ENCODE results near the gene MOK. TPM values are rescaled to one million over a fixed set of nuclear protein-coding genes. Genes with fewer than 3 reads are reported as not detected.

MOK gene
- polyA plus RNA-seq, 1 donor from 2014 or later = 63.6 TPM

DNA sequence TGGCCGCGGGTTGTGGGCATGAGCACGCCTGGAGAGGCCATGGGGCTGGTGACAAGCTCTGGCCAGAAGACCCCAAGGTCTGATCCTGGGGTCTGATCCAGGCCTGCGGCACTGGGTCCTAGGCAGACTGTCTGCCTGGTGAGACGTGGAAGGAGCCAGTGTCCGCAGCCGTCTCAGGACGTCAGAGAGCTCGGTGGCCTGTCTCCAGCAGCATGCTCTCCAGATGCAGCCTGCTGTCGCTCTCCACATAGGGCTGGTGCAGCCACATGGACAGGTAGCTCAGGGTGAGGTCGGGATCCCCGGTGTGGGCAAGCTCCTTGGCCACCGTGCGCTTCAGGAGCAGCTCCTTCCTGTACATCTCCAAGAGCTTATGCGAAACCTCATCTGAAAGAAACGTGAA lies 43.4 kb upstream of the MOK start:
- H3K36me3 ChIP-seq (ENCODE audit: insufficient read depth, low read length) = no peaks in the 10 kb centered on the region
- no peak overlapping the region for H3K4me3 ChIP-seq (ENCODE audit: low read length)
- no peak overlapping the region for H3K4me2 ChIP-seq (ENCODE audit: low read length)
- no peak overlapping the region for H2AFZ ChIP-seq (ENCODE audit: low read depth, low read length)
- H3F3A ChIP-seq (ENCODE audit: insufficient read depth, low read length, poor library complexity, severe bottlenecking) = no peaks in the 10 kb centered on the region
- H3K79me2 ChIP-seq (replicated peaks; ENCODE audit: insufficient read depth, low read length) = no peaks in the 10 kb centered on the region
- no peaks in the 10 kb centered on the region for H3K9me2 ChIP-seq (ENCODE audit: insufficient read depth, low read length)
- H3K9ac ChIP-seq (ENCODE audit: low read length) = no peak overlapping the region
- no peaks in the 10 kb centered on the region for H4K20me1 ChIP-seq (ENCODE audit: insufficient read depth)
- TF ChIP-seq EZH2 (IDR thresholded peaks at IDR 0.05; ENCODE audit: borderline replicate concordance, insufficient read depth, low read length, poor library complexity, severe bottlenecking) (no peak), POLR2AphosphoS5 (IDR thresholded peaks at IDR 0.05) (no peak), TAF1 (IDR thresholded peaks at IDR 0.05; ENCODE audit: low read depth) (no peak), SMC3 (conservative IDR thresholded peaks at IDR 0.05; ENCODE audit: poor library complexity) (no peak), MXI1 (conservative IDR thresholded peaks at IDR 0.05; ENCODE audit: poor library complexity, severe bottlenecking) (no peak), RAD21 (conservative IDR thresholded peaks at IDR 0.05) (no peak), EP300 (conservative IDR thresholded peaks at IDR 0.05; ENCODE audit: poor library complexity, severe bottlenecking) (no peak)
- TF ChIP-seq, protein P1, sequence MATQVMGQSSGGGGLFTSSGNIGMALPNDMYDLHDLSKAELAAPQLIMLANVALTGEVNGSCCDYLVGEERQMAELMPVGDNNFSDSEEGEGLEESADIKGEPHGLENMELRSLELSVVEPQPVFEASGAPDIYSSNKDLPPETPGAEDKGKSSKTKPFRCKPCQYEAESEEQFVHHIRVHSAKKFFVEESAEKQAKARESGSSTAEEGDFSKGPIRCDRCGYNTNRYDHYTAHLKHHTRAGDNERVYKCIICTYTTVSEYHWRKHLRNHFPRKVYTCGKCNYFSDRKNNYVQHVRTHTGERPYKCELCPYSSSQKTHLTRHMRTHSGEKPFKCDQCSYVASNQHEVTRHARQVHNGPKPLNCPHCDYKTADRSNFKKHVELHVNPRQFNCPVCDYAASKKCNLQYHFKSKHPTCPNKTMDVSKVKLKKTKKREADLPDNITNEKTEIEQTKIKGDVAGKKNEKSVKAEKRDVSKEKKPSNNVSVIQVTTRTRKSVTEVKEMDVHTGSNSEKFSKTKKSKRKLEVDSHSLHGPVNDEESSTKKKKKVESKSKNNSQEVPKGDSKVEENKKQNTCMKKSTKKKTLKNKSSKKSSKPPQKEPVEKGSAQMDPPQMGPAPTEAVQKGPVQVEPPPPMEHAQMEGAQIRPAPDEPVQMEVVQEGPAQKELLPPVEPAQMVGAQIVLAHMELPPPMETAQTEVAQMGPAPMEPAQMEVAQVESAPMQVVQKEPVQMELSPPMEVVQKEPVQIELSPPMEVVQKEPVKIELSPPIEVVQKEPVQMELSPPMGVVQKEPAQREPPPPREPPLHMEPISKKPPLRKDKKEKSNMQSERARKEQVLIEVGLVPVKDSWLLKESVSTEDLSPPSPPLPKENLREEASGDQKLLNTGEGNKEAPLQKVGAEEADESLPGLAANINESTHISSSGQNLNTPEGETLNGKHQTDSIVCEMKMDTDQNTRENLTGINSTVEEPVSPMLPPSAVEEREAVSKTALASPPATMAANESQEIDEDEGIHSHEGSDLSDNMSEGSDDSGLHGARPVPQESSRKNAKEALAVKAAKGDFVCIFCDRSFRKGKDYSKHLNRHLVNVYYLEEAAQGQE (IDR thresholded peaks at IDR 0.05; ENCODE audit: borderline replicate concordance) = no peak
- TF ChIP-seq, protein P2, sequence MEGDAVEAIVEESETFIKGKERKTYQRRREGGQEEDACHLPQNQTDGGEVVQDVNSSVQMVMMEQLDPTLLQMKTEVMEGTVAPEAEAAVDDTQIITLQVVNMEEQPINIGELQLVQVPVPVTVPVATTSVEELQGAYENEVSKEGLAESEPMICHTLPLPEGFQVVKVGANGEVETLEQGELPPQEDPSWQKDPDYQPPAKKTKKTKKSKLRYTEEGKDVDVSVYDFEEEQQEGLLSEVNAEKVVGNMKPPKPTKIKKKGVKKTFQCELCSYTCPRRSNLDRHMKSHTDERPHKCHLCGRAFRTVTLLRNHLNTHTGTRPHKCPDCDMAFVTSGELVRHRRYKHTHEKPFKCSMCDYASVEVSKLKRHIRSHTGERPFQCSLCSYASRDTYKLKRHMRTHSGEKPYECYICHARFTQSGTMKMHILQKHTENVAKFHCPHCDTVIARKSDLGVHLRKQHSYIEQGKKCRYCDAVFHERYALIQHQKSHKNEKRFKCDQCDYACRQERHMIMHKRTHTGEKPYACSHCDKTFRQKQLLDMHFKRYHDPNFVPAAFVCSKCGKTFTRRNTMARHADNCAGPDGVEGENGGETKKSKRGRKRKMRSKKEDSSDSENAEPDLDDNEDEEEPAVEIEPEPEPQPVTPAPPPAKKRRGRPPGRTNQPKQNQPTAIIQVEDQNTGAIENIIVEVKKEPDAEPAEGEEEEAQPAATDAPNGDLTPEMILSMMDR (IDR thresholded peaks at IDR 0.05; ENCODE audit: poor library complexity, severe bottlenecking) = no peak
- no peaks in the 10 kb centered on the region for H3K9me3 ChIP-seq (ENCODE audit: low read length)
- H3K27me3 ChIP-seq (ENCODE audit: insufficient read depth, low read depth, low read length) = no peaks in the 10 kb centered on the region
- no peak overlapping the region for H3K27ac ChIP-seq (ENCODE audit: low read length)

GRCh38 chr14:102346645-102347044 lies 41.7 kb upstream of the MOK start:
- Histone ChIP-seq H3K4me3 (ENCODE audit: low read length) (no peak overlapping the region), H3K36me3 (ENCODE audit: insufficient read depth, low read length) (no peaks in the 10 kb centered on the region), H2AFZ (ENCODE audit: low read depth, low read length) (no peak overlapping the region), H3K27ac (ENCODE audit: low read length) (no peak overlapping the region), H3K9ac (ENCODE audit: low read length) (no peak overlapping the region), H3K4me2 (ENCODE audit: low read length) (no peak overlapping the region), H3K9me3 (ENCODE audit: low read length) (no peaks in the 10 kb centered on the region), H3K79me2 (replicated peaks; ENCODE audit: insufficient read depth, low read length) (no peaks in the 10 kb centered on the region), H3K9me2 (ENCODE audit: insufficient read depth, low read length) (no peaks in the 10 kb centered on the region), H3K27me3 (ENCODE audit: insufficient read depth, low read depth, low read length) (no peaks in the 10 kb centered on the region), H4K20me1 (ENCODE audit: insufficient read depth) (no peaks in the 10 kb centered on the region), H3F3A (ENCODE audit: insufficient read depth, low read length, poor library complexity, severe bottlenecking) (peaks cover 2% of the 10 kb centered on the region)
- no peak for TF ChIP-seq SMC3 (conservative IDR thresholded peaks at IDR 0.05; ENCODE audit: poor library complexity)
- TF ChIP-seq EP300 (conservative IDR thresholded peaks at IDR 0.05; ENCODE audit: poor library complexity, severe bottlenecking) = no peak
- TF ChIP-seq EZH2 (IDR thresholded peaks at IDR 0.05; ENCODE audit: borderline replicate concordance, insufficient read depth, low read length, poor library complexity, severe bottlenecking) = no peak
- TF ChIP-seq, protein P2 (IDR thresholded peaks at IDR 0.05; ENCODE audit: poor library complexity, severe bottlenecking) = no peak
- TF ChIP-seq, protein P1 (IDR thresholded peaks at IDR 0.05; ENCODE audit: borderline replicate concordance) = no peak
- no peak for TF ChIP-seq POLR2AphosphoS5 (IDR thresholded peaks at IDR 0.05)
- TF ChIP-seq RAD21 (conservative IDR thresholded peaks at IDR 0.05) = no peak
- TF ChIP-seq TAF1 (IDR thresholded peaks at IDR 0.05; ENCODE audit: low read depth) = no peak
- TF ChIP-seq MXI1 (conservative IDR thresholded peaks at IDR 0.05; ENCODE audit: poor library complexity, severe bottlenecking) = no peak

All from neural cell (in vitro differentiated cells).